Measurements from ENCODE around the gene C19orf67.

DNA sequence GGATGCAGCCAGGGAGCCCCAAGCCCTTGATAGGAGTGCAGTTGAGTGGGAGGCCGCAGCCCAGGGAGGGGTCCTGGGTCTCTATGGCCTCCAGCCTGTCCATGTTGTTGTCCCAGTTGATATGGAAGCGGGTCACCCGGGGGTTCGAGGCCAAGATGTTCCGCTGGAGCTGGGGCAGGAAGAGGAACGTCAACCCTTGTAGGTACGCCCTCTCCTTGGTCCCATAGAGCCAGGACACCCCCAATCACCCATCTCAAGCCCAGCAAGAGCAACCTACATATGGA is 34.9 kb upstream of the C19orf67 start:
- no peak for TF ChIP-seq CTCF (IDR thresholded peaks at IDR 0.05)
- TF ChIP-seq POLR2A (IDR thresholded peaks at IDR 0.05): no peak
